ENCODE results near the gene ING4.
"Not testable (repeated sequence)": the region's sequence is repeated elsewhere in the genome, so short reads cannot be mapped to it uniquely, and the experiment has no call there.

ING4 gene

DNA sequence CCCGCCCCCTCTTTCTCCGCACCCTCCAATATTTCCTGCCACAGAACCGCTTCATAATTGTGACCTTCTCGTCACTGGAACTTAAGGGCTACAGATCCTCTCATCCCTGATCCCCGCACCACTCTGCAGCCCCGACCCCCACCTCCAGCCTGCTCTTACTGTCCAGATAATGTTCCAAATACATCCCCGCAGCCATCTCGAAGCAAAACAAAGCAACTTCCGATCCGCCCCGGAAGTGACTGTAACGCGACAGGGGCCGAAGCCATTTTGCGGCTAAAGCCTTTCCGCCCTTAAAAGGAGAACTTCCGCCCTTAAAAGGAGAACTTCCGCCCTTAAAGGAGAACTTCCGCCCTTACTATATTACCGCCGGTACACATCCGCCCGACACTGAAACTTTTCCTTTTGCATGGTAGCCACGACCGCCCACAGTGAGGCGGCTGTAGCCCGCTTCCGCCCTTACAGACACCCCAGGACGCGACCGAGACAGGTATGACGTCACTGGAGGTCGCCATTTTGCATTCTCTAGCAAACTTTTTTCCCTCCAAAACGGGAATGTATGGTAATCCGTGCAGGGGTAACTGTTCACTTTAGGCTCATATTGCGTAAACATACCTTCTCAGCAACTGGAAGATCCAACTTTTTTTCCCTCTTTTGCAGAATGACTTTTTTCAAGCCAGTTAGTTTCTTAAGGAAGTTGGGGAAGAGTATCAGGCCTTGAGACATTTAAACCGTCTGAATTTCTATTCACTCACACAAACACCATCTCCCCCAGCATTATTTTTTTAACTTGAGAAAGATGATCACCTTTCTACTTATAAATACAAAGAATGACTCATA, at the start of gene ING4:
Gene ING4 (minus strand): TSS at position 214 of the 837 bp plus-strand sequence. CDS start 18 bp downstream, at position 196.
- peak; percentile 99 for FAIRE-seq

DNA sequence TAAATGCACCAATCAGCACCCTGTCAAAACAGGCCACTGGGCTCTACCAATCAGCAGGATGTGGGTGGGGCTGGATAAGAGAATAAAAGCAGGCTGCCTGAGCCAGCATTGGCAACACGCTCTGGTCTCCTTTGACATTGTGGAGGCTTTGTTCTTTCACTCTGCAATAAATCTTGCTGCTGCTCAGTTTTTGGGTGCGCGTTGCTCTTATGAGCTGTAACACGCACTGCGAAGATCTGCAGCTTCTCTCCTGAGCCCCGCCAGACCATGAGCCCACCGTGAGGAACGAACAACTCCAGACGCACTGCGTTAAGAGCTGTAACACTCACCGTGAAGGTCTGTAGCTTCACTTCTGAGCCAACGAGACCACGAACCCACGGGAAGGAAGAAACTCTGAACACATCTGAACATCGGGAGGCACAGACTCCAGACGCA, 46.1 kb upstream of the ING4 start:
- no peak for FAIRE-seq

DNA sequence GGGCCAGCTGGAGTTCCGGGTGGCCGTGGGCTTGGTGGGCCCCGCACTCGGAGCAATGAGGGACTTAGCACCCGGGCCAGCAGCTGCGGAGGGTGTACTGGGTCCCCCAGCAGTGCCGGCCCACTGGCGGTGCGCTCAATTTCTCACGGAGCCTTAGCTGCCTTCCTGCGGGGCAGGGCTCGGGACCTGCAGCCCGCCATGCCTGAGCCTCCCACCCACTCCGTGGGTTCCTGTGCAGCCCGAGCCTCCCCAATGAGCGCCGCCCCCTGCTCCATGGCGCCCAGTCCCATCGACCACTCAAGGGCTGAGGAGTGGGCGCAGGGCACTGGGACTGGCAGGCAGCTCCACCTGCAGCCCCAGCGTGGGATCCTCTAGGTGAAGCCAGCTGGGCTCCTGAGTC, 45.4 kb upstream of the ING4 start:
- not testable (repeated sequence) for FAIRE-seq

DNA sequence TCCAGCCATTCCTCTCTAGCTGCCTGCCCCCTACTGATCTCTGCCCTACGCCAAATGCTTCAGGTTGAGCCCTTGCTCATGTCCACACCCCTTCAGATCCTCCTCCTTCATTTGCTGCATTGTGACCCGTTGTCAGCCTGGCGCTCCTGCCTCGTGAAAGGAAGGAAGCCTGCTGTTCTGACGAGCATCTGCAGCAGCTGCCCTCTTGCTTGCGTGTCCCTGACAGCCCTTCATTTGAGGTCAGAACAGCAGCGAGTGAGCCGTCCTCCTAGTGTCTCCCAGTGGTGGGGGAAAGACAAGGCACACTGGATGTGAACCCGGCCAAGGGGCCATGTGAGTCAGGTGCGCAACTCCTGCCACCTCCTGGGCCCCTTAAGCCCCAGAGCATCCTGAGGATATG, 40.7 kb upstream of the ING4 start:
- no peak for FAIRE-seq

DNA sequence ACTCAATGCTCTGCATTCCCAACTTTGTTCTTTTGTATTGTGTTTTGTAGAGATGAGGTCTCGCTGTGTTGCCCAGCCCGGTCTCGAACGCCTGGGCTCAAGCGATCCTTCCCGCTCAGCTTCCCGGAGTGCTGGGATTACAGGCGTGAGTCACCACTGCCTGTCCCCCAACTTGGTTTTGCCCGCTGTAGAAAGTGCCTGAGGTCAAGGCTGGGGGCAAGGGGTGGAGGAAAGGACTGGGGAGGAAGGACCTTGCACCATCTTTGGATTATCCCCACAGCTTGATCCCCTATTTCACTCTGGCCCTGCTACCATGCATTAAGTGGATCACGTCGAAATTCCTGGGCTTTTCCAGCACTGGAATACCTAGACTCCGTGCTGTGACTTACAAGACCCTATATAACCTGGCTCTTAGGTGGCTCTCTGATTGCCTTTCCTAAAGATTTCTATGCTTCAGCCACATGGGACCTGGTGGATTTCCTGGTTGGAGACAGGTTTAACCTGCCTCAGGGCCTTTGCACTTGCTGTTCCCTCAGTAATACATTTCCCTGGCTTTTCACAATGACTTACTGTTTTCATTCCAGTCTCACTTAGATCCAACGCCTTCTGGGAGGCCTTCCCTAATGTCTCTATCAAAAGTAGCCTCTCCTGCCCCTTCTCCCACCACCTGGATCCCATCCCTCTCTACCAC, 38.3 kb upstream of the ING4 start:
- no peak for FAIRE-seq

DNA sequence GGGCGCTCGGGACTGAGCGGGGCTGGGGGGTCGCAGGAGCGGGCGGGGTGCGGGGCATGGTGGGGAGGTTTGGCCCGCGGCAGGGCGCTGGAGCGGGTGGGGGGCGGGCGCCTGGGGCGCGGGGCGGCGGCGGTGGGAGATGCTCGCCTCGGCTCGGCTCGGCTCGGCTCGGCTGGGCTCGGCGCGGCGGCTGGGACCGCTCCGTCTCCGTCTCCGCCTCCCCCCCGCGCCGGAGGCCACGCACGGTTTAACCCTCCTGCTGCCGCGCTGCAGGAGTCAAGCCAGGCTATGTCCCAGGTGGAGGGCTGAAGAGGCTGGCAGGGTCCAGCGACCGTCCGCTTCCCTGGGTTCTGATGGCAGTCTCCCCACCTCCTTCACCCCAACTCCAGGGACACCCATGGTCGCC, 37.7 kb upstream of the ING4 start, which contains the start of gene PIANP:
Gene PIANP (minus strand): TSS at position 170 of the 406 bp plus-strand sequence. CDS start 2,754 bp downstream, outside the sequence.
- FAIRE-seq: no peak

DNA sequence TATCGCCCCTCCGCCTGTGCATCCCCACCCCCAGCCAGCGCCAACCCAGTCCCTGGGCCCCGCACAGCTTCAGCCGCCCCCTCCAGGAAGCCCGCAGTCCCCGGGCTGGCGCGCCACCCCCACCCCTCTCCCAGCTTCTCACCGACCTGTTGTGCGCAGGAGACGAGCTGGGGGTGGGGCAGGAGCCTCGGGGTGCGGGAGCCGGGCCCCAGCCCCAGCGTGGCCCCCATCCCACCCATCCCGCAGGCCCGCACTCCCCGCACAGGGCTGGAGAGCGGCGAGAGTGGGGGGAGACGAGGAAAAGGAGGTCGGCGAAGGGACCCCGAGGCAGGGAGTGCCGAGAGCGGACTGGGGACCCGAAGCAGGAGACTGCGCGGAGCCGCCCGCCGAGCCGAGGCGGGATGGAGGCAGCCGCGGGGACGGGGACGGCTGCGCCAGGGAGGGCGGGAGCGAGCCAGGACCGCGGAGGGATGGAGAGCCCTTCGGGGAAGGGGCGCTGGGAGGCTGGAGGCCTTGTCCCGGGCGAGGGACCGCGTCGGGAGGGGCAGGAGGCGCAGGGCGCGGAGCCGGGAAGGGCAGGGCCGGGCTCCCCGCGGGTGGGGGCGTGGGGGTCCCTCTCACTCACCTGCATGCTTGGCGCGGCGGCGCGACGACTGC, 37.2 kb upstream of the ING4 start:
- no peak for FAIRE-seq

DNA sequence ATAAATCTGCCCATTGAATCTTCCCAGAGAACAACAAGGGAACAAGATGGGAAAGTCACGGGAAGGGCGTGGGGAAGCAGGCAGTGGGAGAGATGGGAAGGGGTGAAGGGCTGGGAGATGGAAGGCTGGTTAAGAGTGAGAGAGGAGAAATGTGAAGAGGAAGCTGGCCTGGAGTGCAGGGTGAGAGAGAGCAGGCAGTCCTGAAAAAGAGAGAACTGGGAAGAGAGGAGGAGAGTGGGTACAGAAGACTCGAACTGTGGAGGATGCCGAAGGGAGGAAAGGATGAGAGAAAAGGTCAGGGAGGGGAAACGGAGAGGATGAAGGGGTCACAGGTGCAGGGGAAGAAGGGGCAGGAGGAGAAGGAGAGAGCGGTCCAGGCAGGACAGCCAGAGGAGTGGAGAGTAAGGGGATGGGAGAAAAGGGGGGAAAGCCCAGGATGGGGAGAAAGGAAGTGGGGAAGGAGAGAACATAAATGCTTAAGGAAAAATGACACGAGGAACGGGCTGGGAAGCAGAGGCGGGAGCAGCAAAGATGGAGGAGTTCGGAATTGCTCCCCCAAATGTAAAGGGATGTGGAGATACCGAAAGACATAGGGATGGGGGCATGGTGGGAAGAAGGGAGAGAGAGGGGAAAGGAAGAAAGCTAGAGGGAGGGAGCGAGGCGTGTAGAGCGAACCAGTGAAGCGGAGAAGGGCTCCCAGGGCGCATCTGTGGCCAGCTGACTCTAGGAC, 36.5 kb upstream of the ING4 start:
- FAIRE-seq: no peak

DNA sequence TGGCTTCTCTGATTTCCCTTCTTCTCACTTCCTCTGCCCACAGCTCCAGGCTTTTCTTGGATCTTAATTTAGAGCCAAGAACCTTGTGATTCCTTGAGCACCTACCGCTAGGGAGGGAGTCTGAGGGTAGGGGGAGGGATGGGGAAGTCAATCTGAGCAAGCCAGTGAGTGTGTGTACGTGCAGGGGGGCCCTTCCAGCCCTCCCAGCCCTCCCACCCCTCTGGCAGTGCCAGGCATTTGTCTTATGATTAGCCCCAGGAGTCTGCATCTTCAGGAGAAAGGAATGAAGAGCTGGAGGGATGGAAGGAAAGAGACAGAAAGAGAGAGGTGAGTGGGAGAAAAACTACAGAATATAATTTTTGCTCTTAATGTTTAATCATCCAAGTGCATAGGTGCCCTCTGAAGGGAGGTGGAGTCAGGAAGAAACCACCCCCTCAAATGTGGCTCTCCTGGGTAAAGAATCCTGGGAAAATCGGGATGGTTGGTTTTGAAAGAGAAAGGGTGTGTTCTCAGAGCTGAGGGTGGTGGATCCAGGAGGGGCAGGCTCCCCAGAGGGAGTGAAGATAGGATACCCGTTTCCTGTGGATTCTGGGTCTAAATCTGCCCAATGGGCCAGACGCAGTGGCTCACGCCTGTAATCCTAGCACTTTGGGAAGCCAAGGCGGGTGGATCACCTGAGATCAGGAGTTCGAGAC, 35.6 kb upstream of the ING4 start:
- FAIRE-seq: no peak

DNA sequence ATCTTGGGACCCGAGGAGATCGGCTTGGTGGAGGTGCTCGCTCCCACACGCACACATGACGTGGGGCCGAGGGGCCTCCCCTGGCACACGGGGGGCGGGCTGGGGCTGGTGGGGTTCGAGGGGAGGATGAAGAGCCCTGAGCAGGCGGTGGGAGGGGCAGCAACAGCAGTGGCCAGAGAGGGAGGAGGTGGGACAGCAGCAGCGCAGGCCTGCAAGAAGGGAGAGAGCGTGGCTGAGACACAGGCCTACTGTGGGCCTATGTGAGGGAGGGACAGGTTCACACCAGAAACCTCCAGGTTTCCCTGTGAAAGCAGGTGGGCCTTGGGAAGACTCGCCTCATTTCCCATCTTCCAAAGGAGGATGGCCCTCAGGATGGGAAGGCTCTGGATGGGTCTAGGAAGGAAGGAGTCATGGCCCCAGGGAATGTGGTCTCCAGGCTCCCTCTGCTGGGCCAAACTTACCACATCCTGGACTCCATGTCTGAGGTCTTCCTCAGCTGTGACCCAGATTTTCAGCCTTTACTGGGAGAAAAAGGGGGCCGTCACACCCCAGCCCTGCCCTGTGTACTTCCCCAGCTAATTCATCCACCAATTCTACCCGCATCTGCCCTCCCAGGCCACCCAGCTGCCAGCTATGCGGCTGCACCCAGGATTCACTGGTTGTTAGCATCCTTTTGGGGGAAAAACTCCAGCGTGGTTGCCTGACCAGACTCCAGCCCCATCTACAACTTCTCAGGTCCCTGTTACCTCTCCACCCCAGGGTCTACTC, 34.8 kb upstream of the ING4 start:
- FAIRE-seq: no peak

DNA sequence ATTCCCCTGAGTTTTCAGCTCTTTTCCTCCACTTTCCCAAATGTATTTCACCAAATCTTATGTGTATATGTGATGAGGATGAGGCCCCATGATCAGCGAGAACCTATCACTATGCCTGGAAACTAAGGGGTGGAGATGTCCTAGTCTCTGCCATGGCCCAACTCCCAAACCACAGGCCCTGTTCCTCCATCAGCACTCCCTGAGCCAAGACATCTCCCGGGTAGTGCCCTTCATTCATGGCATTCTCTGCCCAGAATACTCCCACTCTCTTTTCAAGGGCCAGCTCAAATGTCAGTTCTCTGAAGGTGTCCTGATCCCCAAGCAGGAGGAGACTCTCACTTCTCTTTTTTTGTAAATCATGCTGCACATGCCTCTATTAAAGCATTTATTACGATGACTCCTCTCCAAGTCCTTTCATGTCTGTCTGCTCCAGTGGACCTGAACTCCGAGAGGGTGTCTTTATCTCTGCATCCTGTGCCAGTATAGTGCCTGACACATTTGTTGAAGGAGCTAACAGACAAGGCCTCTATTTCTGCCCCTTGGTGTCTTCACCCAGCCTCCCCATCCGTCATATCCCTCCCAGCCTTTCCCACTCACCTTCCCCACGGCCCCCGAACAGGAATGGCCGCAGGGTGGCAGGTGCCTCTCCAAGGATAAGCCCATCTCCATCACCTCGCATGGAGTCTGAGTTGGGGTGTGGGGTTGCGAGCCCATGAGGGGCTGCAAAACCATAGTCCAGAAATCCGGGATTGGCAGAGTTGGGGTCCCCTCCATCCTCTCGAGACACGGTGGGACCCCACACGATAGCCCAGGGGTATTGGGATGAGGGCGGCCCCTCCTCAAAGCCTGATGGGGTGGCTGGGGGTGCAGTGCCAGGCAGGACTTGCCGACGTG, 34.0 kb upstream of the ING4 start:
- no peak for FAIRE-seq

DNA sequence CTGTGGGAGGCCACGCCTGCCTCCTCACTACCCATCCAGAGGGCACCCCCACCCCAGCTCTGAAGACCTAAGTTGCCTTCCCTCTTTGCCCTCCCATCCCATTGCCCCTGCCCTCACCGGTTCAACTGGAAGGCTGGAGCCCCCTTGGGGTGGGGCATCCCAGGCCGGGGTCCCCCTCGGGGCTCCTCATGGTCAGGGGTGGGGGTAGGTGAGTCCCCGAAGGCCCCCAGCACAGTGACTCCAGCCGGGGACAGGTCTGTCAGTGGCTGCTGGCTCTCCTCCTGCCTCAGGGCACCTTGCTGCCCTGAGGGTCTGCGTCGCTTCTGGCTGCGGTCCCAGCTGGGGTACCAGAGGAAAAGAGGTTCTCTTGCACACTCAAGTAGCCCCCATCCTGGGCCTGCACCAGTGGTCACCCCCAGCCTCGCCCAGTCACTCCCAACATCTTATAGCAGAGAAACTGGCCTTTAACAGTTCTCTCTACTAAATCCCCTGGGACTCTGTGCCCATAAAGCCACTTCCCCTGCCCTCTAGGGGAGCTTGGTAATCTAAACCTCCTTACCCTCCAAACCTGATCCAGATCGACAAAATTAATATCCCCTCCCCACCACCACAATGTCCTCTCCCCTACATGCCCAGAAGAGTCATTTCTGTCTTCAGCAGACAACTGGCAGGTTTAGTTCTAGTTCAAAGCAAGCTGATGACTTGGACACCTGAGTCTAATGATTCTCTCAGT, 32.6 kb upstream of the ING4 start:
- FAIRE-seq: no peak

DNA sequence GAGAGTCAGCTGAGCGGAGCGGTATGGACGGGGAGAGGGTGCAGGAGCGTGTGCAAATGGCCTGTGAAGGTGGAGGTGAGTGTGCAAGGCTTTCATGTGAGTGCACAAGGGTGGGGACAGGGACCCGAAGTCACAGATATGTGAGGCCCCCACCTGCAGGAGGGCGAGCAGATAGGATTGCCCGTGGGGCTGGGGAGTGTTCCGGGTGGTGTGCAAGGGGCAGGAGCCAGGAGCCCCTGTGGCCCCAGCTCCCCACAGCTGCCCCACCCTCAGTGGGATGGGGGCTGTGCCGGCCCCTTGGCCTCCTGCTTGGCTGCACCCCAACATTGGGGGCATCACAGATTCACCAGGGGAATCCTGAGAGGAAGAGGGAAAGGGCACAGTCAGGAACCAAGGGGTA, 31.8 kb upstream of the ING4 start:
- FAIRE-seq: no peak

DNA sequence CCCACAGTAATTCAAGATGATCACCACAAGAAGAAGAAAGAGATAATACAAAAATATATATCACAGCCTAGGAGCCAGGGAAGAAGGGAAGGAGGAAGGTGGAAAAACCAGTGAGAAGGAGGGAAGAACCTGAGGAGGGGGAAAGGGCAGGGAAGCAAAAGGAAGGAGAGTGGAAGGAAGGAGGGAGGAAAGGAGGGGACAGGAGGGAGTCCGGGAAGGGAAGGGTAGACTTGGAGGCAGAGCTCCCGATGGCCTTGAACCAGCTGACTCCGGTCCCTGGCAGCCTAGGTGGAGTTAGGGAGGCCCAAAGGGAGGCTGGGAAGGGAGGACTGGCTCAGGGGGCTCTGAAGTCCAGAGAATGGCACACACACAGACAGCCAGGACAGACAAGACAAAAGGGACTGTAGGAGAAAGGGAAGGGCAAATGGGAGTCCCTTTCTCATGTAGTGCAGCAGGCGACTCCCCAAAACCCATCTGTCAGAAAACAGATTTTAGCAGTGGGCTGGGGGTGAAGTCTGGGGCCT, 31.0 kb upstream of the ING4 start:
- FAIRE-seq: no peak

DNA sequence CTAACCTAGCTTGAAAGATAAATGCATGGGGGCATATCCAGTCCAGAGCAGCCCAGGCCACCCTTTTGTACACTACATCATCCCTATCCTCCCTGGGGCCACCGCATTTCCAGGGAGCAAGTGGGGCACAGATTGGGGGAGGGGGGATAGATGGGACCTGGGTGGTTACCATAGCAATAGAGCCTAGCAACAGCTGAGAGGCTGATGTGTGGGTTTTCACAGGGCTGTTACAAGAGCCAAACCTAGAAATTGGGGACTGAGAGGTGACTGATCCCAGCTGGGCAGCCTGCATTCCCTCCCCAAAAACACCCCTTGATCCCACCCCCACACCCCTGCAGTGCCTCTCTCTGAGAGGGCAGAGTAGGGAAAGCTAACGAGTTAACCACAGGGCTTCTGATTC, 30.0 kb upstream of the ING4 start:
- FAIRE-seq: no peak

DNA sequence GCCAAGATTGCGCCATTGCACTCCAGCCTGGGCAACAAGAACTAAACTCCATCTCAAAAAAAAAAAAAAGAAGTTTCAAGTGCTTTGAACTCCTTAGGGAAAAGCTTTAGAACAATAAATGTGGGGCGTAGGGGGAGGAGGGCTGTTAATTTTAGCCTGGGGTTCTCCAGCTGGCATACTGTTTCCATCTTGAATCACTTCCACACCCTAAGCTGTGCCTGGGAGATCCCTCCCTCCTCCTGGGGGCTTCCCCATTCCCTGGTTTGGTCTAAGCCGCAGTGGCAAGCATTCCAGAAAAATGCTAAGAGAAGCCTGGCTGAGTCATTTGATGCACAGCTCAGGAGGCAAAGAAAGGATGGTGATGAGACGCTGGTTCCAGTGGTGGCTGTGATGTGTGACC, 28.6 kb upstream of the ING4 start:
- FAIRE-seq: no peak

DNA sequence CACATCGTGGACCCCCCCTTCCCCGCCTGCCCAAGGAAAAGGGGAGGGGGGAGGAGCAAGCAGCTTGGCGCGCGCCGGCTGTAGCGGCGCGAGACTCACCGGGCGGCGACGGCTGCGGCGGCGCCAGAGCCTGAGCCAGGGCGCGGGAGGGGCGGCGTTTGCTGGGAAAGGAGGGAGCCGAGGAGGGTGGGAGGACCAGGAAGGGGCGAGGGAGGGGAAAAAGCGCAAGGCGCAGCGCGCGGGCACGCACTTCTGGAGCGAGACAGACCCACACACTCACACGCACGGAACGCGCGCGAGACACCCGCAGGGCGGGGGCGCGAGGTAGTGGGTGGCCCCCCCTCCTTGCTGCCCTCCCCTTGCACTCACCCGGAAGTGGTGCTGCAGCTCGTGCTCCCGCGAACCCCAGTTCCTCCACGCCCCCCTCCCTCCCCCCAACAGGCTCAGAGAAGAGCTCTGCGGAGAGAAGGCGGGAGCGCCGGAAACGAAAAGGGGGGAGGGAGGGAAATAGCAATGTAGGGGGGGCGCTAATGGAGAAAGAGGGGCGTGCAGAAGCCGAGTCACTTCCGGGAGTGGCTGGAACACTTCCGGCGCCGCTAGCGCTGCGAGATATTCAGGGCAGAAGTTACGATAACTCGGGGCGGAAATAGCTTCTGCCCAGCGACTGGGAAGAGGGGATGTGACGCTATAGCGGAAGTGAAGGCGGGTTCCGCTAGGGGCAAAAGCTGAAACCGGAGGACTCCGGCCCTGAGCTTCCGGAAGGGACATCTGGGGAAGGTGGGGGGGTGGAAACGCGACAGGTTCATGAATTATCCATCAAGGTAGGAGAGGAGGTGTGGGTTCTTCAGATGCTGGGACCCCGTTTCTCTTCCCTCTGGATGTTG, 26.3 kb upstream of the ING4 start, which contains the start of gene ZNF384:
Gene ZNF384 (minus strand): TSS at position 377 of the 884 bp plus-strand sequence. CDS start 9,855 bp downstream, outside the sequence.
- FAIRE-seq: peak; percentile 93

DNA sequence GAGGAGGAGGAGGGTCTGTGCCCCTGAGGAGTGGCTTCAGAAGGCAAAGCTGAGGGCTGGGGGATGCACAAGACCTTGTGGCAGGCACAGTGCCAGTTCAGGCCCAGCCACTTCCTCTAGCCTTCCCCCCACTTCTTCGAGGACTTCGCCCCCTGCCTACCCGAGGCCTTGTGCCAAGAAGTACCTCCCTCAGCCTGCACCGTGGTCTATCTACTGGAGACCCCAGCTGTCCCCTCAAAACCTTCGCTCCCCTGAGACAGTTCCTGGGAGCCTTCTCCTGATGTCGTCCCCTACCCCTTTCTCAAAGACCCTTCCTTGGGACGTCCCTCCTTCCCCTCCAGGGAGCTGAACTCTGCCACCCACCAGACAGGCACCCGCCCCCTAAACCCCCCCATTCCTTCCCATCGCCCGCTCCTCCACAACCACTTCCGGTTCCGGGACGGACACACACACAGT, 25.7 kb upstream of the ING4 start:
- FAIRE-seq: no peak

Measured in endometrium (tissue), 2 donors.